GM12891 (cell line): ENCODE data around the gene SRPK1.

Experiments
- DNase-seq: peaks from one replicate; pipeline ENCODE4 v3.0.0; 2011; ENCODE audit warnings: low spot score; ENCODE audit not compliant: insufficient read length
- FAIRE-seq: peaks from 2 replicates; lab custom pipeline; 2011; peaks lifted over from hg19 to GRCh38; lab: Jason Lieb, UNC
- PAX5 ChIP-seq: IDR thresholded peaks from 2 replicates; pipeline ENCODE4 v1.6.1; 2011; ENCODE audit warnings: low read length, moderate library complexity, mild to moderate bottlenecking; ENCODE audit not compliant: insufficient read depth, severe bottlenecking
- POLR2A ChIP-seq: IDR thresholded peaks from 2 replicates; pipeline ENCODE4 v1.6.1; 2011; ENCODE audit warnings: low read depth, low read length, control low read depth
- POLR2AphosphoS5 ChIP-seq: IDR thresholded peaks from 2 replicates; pipeline ENCODE4 v1.6.1; 2011; ENCODE audit warnings: low read depth, low read length, control low read depth
- POU2F2 ChIP-seq: IDR thresholded peaks from 2 replicates; pipeline ENCODE4 v1.6.1; 2011; ENCODE audit warnings: low read depth, mild to moderate bottlenecking, control low read depth, low read length, moderate library complexity
- SPI1 ChIP-seq: IDR thresholded peaks from 2 replicates; pipeline ENCODE4 v1.6.1; 2011; ENCODE audit warnings: low read depth, low read length, control low read depth
- TAF1 ChIP-seq: IDR thresholded peaks from 2 replicates; pipeline ENCODE4 v1.6.1; 2011; ENCODE audit warnings: low read depth, low read length, control low read depth

Gene SRPK1

GRCh38 chr6:35876902-35877301 lies 44.0 kb downstream of the SRPK1 start:
- DNase-seq (no peak), FAIRE-seq (no peak)
- no peak for TF ChIP-seq POLR2A
- TF ChIP-seq POU2F2, result no peak
- no peak for TF ChIP-seq TAF1
- no peak for TF ChIP-seq POLR2AphosphoS5
- no peak for TF ChIP-seq SPI1
- no peak for TF ChIP-seq PAX5

DNA sequence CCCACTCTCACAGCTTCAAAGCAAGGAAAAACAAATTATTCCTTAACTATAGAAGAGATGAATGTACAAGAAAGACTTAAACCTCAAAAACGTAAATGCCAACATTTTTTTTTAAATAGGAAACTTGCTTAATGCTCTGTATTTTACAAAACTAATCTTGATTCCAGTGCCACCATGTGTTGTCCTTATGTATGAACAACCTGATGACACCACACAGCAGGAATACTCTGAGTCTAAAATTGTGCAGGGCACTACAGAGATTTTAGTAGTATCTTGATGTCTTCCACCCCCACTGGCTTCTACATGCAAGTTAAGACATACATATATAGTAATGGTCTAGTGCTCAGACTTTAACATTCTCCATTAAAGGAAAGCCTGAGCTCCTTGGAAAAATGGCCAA lies 46.2 kb downstream of the SRPK1 start:
- no peak for DNase-seq
- FAIRE-seq, result no peak
- no peak for TF ChIP-seq TAF1
- TF ChIP-seq SPI1, result no peak
- no peak for TF ChIP-seq POLR2AphosphoS5
- no peak for TF ChIP-seq POU2F2
- no peak for TF ChIP-seq POLR2A
- TF ChIP-seq PAX5, result no peak

DNA sequence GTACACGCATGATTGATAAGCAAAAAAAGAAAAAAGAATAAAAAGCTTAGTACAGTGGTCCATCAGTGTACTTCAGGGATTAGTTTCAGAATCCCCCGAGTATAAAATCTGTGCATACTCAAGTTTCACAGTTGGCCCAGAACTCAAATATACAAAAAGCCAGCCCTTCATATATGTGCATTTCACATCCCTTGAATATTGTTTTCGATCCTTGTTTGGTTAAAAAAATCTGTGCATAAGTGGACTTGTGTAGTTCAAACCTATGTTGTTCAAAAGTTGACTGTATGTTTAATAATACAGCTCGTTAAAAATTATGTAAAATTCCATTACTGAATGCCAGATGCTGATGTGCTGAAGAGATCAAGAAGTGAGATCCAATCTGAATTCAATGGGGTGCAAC lies 61.5 kb downstream of the SRPK1 start:
- FAIRE-seq (no peak), DNase-seq (no peak)
- TF ChIP-seq PAX5 (no peak), POLR2AphosphoS5 (no peak), TAF1 (no peak), POLR2A (no peak), SPI1 (no peak), POU2F2 (no peak)

- no peak for TF ChIP-seq POU2F2
- no peak for TF ChIP-seq TAF1
- no peak for TF ChIP-seq SPI1
- TF ChIP-seq POLR2A, result no peak
- TF ChIP-seq POLR2AphosphoS5, result no peak
- TF ChIP-seq PAX5, result no peak
- FAIRE-seq (no peak), DNase-seq (no peak)
These were observed 63.0 kb downstream of the SRPK1 start for GRCh38 chr6:35857853-35858252.

DNA sequence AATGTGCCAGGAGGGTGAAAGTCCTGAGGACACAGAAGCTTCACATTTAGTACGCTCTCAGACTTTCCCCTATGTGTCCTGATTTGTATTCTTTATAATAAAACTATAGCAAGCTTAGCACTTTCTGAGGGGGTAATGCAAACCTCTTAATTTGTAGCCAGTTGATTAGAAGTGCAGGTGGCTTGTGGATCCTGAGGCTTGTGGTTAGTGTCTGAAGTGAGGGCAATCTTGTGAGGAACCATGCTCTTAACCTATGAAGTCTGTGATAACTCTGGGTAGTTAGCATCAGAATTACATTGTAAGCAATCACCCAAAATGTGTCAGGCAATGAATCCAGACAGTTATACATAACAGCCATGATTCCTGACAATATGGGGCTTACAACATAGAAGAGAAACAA lies 64.6 kb downstream of the SRPK1 start:
- DNase-seq, result no peak
- TF ChIP-seq POU2F2 (no peak), SPI1 (no peak), PAX5 (no peak), POLR2A (no peak), POLR2AphosphoS5 (no peak), TAF1 (no peak)
- no peak for FAIRE-seq

- TF ChIP-seq POLR2A, result no peak
- no peak for TF ChIP-seq POLR2AphosphoS5
- TF ChIP-seq PAX5, result no peak
- TF ChIP-seq POU2F2, result no peak
- no peak for TF ChIP-seq TAF1
- no peak for TF ChIP-seq SPI1
- DNase-seq, result no peak
- FAIRE-seq, result no peak
These were observed 67.9 kb downstream of the SRPK1 start for GRCh38 chr6:35852994-35853393.

GRCh38 chr6:35850208-35850607 lies 70.7 kb downstream of the SRPK1 start:
- no peak for TF ChIP-seq POLR2AphosphoS5
- no peak for TF ChIP-seq PAX5
- TF ChIP-seq POU2F2, result no peak
- no peak for TF ChIP-seq SPI1
- no peak for TF ChIP-seq TAF1
- no peak for TF ChIP-seq POLR2A
- FAIRE-seq (no peak), DNase-seq (no peak)

DNA sequence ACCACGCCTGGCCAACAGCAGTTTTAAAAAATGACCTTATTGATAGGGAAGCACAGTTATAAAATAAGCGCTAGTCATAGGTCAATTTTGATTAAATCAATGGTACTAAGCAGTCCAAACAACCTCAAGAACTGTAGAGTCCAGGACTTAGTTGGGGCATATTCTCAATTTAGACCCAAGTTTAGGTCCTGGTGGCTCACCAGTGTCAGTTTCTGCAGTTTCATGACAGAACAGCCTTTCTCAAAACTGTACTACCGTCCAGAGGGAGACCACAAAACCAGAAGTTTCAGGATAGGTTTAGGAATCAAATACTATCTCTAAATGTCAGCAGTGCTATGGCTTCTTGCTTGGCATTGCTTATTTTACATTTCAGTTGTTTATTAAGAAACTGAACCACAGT lies 76.6 kb downstream of the SRPK1 start:
- no peak for TF ChIP-seq TAF1
- no peak for TF ChIP-seq SPI1
- no peak for TF ChIP-seq POU2F2
- TF ChIP-seq POLR2AphosphoS5, result no peak
- TF ChIP-seq PAX5, result no peak
- no peak for TF ChIP-seq POLR2A
- FAIRE-seq, result no peak
- no peak for DNase-seq

GRCh38 chr6:35842381-35842780 lies 78.5 kb downstream of the SRPK1 start:
- no peak for DNase-seq
- no peak for FAIRE-seq
- TF ChIP-seq POU2F2 (no peak), TAF1 (no peak), PAX5 (no peak), POLR2A (no peak), SPI1 (no peak), POLR2AphosphoS5 (no peak)

GRCh38 chr6:35839019-35839418 lies 81.9 kb downstream of the SRPK1 start:
- TF ChIP-seq POU2F2, result no peak
- no peak for TF ChIP-seq SPI1
- TF ChIP-seq POLR2A, result no peak
- no peak for TF ChIP-seq TAF1
- TF ChIP-seq POLR2AphosphoS5, result no peak
- no peak for TF ChIP-seq PAX5
- FAIRE-seq, result no peak

More at GRCh38 chr6:35839019-35839418, 81.9 kb downstream of the SRPK1 start:
- no peak for DNase-seq
